HG03097 (cell line): ENCODE results near the gene KIAA1217.

Experiments used
- ATAC-seq: cut with Tn5 transposase; IDR thresholded peaks from one replicate; pipeline ENCODE4 v1.9.1; 2021; ENCODE audit not compliant: unreplicated experiment, low FRiP score

The KIAA1217 gene

GRCh38 chr10:24208661-24209431 lies at the start of gene KIAA1217:
Gene KIAA1217, plus strand, starts transcription at chr10:24209138. Its CDS starts 56 bp downstream, at chr10:24209194.
- ATAC-seq = no peak

GRCh38 chr10:24162206-24162985 lies 46.5 kb upstream of the KIAA1217 start:
- no peak for ATAC-seq

- no peak for ATAC-seq
Measured at GRCh38 chr10:24163485-24163884, 45.5 kb upstream of the KIAA1217 start.

- no peak for ATAC-seq
Measured at GRCh38 chr10:24168258-24169170, 40.4 kb upstream of the KIAA1217 start.

- no peak for ATAC-seq
Measured at GRCh38 chr10:24170199-24170598, 38.7 kb upstream of the KIAA1217 start.

- no peak for ATAC-seq
Measured at GRCh38 chr10:24172909-24173308, 36.0 kb upstream of the KIAA1217 start.

GRCh38 chr10:24174014-24174413 lies 34.9 kb upstream of the KIAA1217 start:
- no peak for ATAC-seq

- no peak for ATAC-seq
Measured at GRCh38 chr10:24176658-24177057, 32.3 kb upstream of the KIAA1217 start.

GRCh38 chr10:24177636-24178035 lies 31.3 kb upstream of the KIAA1217 start:
- ATAC-seq = no peak

GRCh38 chr10:24180891-24181290 lies 28.0 kb upstream of the KIAA1217 start:
- no peak for ATAC-seq

GRCh38 chr10:24184455-24184854 lies 24.5 kb upstream of the KIAA1217 start:
- no peak for ATAC-seq

GRCh38 chr10:24193330-24193729 lies 15.6 kb upstream of the KIAA1217 start:
- ATAC-seq = no peak

- no peak for ATAC-seq
Measured at GRCh38 chr10:24197263-24197662, 11.7 kb upstream of the KIAA1217 start.

- ATAC-seq = no peak
Measured at GRCh38 chr10:24201503-24202180, 7.3 kb upstream of the KIAA1217 start.

- ATAC-seq = no peak
Measured at GRCh38 chr10:24202181-24202570, 6.8 kb upstream of the KIAA1217 start.

- ATAC-seq = no peak
Measured at GRCh38 chr10:24205821-24206220, 3.1 kb upstream of the KIAA1217 start.

- no peak for ATAC-seq
Measured at GRCh38 chr10:24206334-24206733, 2.6 kb upstream of the KIAA1217 start.

- ATAC-seq = no peak
Measured at GRCh38 chr10:24206926-24207325, 2.0 kb upstream of the KIAA1217 start.

- no peak for ATAC-seq
Measured at GRCh38 chr10:24207341-24207740, 1.6 kb upstream of the KIAA1217 start.
